ENCODE measurements around the gene ZFYVE27.
A peak's percentile ranks its signal among the peaks of the same experiment; 100 is the strongest.

GRCh38 chr10:97713826-97714400 is 23.0 kb upstream of the ZFYVE27 start:
- TF ChIP-seq EZH2 (optimal IDR thresholded peaks at IDR 0.05; ENCODE audit: low read depth, low read length) (no peak), CTCF (IDR thresholded peaks at IDR 0.05; ENCODE audit: low read length) (peak; percentile 38), EZH2phosphoT487 (IDR thresholded peaks at IDR 0.05; ENCODE audit: low read length) (no peak)

All from MM.1S (cell line).